Measurements from ENCODE around the gene SPHKAP. TPM values are rescaled to one million over a fixed set of nuclear protein-coding genes. Genes with fewer than 3 reads are reported as not detected.

Gene SPHKAP
- not detected in 5 replicates for total RNA-seq (2022; extraction: Qiagen RNA extraction; ENCODE audit: low read depth)

GRCh38 chr2:228181098-228182019, at the start of gene SPHKAP:
Gene SPHKAP (minus strand): TSS chr2:228181687. CDS start chr2:228181598, 89 bp downstream.

